ENCODE results near the gene KMT2E. TPM values are rescaled to one million over a fixed set of nuclear protein-coding genes. Genes with fewer than 3 reads are reported as not detected.

The KMT2E gene
- polyA plus RNA-seq, 6 donors from 2014 or later, result 165 to 343 (median 213) TPM

DNA sequence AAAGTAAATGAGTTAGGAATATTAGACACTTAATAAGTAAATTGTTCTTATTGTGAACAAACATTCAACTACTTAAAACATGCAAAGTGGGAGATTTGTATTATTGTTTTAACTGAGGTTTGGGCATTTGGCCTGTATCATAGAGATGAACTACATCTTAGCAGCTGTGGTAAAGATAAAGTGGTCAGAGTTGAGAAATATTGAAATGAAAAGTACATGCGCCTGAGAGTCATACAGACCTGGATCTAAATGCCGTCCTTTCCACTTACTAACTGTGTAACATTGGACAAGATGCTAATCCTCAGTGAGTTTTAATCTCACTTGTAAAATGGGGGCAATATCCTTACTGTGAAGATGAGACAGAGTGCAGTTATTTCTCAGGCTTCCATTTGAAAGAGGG is 74.5 kb downstream of the KMT2E start:
- Mint-ChIP-seq H3K4me1 (peaks cover 0 to 4% (median 3%) of the 10 kb centered on the region in 3 donors), H3K4me3 (no peak overlapping the region), H3K9me3 (no peaks in the 10 kb centered on the region), H3K27ac (peak overlapping the region in 3 of 6 donors; percentile 47 to 84 (median 47)), H3K27me3 (no peaks in the 10 kb centered on the region), H3K36me3 (peaks cover 4 to 5% of the 10 kb centered on the region in 2 donors)
- ATAC-seq (ENCODE audit: low read depth in 2 of 2) (no peak), DNase-seq (no peak)

DNA sequence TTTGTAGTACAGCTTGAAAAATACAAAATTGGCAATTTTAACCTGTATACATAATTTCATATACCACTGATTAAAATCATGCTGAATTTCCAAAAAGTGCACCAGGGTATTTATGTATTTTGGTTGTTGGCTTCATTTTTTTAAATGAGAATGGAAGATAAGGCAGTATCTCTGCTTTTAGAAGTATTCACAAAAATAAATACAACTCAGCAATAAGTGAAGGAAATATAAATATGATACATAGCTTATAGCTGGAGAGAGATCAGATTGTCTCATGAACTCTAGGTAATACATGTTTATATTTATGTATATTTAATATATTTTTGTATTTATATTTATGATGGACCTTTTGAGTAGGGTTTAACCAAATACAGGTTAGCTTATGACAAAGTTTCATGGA is 81.0 kb downstream of the KMT2E start:
- Mint-ChIP-seq H3K4me3 (no peak overlapping the region), H3K9me3 (no peaks in the 10 kb centered on the region), H3K27me3 (no peaks in the 10 kb centered on the region), H3K4me1 (peaks cover 0 to 5% (median 4%) of the 10 kb centered on the region in 3 donors), H3K36me3 (peaks cover 0 to 3% of the 10 kb centered on the region in 2 donors), H3K27ac (peak overlapping the region in 4 of 6 donors; percentile 15 to 68 (median 59))
- DNase-seq, result no peak
- no peak for ATAC-seq (ENCODE audit: low read depth in 2 of 2)

DNA sequence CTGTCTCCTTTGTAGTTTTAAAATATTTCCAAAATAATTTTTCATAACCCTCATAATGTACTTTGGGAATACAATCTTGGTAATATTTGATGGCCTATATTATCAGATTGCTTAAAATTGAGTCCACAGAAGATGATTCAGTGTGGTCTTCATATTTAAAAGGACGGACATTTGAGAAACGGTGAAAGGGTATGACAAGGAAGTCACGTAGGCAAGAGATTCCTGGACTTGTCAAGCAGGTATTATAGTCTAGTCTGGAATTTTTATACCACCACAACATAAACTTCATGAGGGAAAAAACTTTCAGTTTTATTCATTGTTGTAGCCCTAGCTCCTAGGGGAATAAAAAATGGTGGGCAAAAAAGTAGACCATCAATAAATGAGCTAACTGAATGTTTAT is 82.3 kb downstream of the KMT2E start:
- peak overlapping the region in 3 of 6 donors; percentile 7 to 33 (median 18) for H3K27ac Mint-ChIP-seq
- DNase-seq, result no peak
- H3K36me3 Mint-ChIP-seq, result peaks cover 0 to 6% of the 10 kb centered on the region in 2 donors
- H3K4me1 Mint-ChIP-seq, result peaks cover 4 to 16% (median 5%) of the 10 kb centered on the region in 3 donors
- no peaks in the 10 kb centered on the region for H3K27me3 Mint-ChIP-seq
- ATAC-seq (ENCODE audit: low read depth in 2 of 2), result no peak
- peak overlapping the region in 1 of 8 donors; percentile 16 for H3K4me3 Mint-ChIP-seq
- H3K9me3 Mint-ChIP-seq, result no peaks in the 10 kb centered on the region

DNA sequence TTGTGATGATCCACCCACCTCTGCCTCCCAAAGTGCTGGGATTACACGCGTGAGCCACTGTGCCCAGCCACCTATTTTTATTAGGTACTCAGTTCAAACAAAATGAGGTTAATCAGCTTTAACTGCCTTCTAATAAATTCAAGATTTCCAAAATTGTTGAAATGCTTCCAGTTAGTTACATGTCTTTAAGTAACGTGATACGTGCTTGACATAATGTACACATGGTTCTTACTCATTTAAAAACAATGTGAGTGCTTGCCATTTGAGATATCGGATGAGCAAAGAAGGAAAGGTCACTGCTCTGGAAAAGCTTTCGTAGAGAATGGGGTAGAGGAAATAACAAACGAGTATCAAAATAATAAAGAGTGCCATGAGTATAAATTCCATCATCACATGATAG is 83.6 kb downstream of the KMT2E start:
- no peaks in the 10 kb centered on the region for H3K27me3 Mint-ChIP-seq

DNA sequence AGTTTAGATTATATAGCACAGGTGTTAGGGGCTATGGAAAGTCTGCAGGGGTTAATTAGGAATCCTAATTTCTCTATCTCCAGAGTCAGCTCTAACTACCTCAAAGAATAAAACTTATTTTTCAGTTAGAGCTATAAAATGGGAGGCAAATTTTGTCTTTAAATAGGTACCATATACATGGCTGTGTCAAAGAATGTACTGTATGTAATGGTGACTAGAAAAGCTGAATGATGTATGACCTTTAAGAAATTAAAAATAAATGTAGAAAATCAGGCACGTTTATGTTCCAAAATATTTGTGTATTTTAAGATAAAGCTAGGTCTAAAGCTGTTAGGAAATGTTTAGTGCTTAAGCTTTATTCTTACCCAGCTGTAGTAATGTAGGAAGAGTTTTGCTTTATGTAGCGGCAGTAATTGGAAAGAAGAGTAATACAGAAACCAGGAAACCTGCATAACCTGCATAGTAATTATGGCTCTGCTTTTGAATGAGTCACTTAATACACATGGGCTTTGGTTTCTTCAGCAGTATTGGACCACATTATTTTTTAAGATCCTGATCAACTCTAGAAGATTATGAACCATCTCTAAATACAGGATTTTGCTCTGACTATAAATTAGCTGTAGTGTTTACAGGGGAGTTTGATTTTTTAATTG is 85.0 kb downstream of the KMT2E start:
- H3K4me3 Mint-ChIP-seq, result no peak overlapping the region

More for the DNA sequence above, 83.6 kb downstream of the KMT2E start:
- Mint-ChIP-seq H3K36me3 (peaks cover 0 to 8% of the 10 kb centered on the region in 2 donors), H3K9me3 (no peaks in the 10 kb centered on the region), H3K27ac (peak overlapping the region in 4 of 6 donors; percentile 3 to 84 (median 42)), H3K4me3 (no peak overlapping the region), H3K4me1 (peaks cover 4 to 16% (median 5%) of the 10 kb centered on the region in 3 donors)
- ATAC-seq (ENCODE audit: low read depth in 2 of 2) (no peak), DNase-seq (no peak)

DNA sequence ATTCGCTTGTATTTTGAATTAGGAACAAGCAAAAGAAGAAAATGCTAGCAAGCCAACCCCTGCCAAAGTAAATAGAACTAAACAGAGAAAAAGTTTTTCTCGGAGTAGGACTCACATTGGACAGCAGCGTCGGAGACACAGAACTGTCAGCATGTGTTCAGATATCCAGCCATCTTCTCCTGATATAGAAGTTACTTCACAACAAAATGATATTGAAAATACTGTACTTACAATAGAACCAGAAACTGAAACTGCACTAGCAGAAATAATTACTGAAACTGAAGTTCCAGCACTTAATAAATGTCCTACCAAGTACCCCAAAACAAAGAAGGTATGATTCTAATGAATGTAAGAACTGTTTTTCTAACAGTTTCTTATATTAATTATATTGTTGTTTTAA is 87.9 kb downstream of the KMT2E start:
- peak overlapping the region in 1 of 6 donors; percentile 38 for H3K27ac Mint-ChIP-seq
- no peak for ATAC-seq (ENCODE audit: low read depth in 2 of 2)
- H3K27me3 Mint-ChIP-seq, result no peaks in the 10 kb centered on the region
- peaks cover 5 to 20% (median 6%) of the 10 kb centered on the region in 3 donors for H3K4me1 Mint-ChIP-seq
- H3K36me3 Mint-ChIP-seq, result peaks cover 0 to 17% of the 10 kb centered on the region in 2 donors
- no peak for DNase-seq
- H3K4me3 Mint-ChIP-seq, result no peak overlapping the region
- H3K9me3 Mint-ChIP-seq, result no peaks in the 10 kb centered on the region

More for the DNA sequence above, 85.0 kb downstream of the KMT2E start:
- Mint-ChIP-seq H3K9me3 (no peaks in the 10 kb centered on the region), H3K36me3 (peaks cover 0 to 15% of the 10 kb centered on the region in 2 donors), H3K4me1 (peaks cover 5 to 20% (median 6%) of the 10 kb centered on the region in 3 donors), H3K27me3 (no peaks in the 10 kb centered on the region), H3K27ac (peak overlapping the region in 5 of 6 donors; percentile 33 to 82 (median 68))
- ATAC-seq (ENCODE audit: low read depth in 2 of 2), result no peak
- DNase-seq, result no peak

DNA sequence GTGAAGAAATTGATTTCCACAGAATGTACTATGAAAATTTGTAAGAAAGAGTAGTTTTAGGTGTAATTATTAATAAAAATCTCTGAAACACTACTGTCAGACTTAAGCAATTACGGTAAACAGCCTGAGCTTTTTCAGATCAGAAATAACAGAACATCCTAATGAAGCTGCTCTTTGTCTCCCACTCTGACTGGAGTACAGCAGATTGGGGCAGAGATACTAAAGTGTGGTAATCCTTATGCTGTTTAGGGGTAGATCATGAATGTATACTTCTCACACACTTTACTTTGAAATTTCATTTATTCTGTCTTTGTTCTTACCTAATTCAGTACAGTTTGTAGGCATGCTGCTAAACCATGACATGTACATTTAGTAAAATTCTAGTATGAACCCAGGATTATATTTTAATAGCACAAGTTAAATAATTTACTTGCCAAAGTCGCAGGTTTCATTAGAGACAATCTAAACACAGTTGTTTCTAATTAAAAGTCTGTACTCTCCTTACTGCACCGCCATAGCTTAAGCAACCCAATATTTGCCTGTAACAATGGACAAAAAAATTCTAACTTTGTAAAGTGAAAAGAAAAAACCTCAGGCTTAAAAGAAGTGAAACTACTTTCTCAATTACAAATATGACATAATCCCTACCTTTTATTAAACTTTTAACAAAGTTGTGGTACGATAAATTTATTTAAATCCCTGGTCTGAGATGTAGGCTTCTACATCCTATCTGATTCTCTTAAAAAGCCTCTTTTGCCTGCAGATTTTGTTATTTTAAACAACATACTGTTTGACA is 88.8 kb downstream of the KMT2E start:
- H3K36me3 Mint-ChIP-seq, result peaks cover 0 to 22% of the 10 kb centered on the region in 2 donors
- peak overlapping the region in 3 of 6 donors; percentile 28 to 85 (median 82) for H3K27ac Mint-ChIP-seq
- no peaks in the 10 kb centered on the region for H3K9me3 Mint-ChIP-seq
- no peak overlapping the region for H3K4me3 Mint-ChIP-seq
- ATAC-seq (ENCODE audit: low read depth in 2 of 2) (no peak), DNase-seq (no peak)
- peaks cover 4 to 17% (median 5%) of the 10 kb centered on the region in 3 donors for H3K4me1 Mint-ChIP-seq
- H3K27me3 Mint-ChIP-seq, result no peaks in the 10 kb centered on the region

DNA sequence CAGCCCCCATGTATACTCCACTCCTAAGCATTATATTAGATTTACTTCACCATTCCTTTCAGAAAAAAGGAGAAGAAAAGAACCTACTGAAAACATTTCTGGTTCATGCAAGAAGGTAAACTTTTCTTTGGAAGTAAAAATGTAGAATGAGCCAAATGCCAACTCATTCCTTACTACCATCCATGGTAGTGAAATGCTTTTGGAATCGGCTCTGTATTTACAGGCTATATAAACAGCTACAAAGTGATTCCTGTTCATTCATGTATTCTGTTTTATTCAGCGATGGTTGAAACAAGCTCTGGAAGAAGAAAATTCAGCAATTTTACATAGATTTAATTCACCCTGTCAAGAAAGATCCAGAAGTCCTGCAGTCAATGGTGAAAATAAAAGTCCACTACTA is 91.6 kb downstream of the KMT2E start:
- no peaks in the 10 kb centered on the region for H3K27me3 Mint-ChIP-seq
- peak overlapping the region in 4 of 6 donors; percentile 33 to 73 (median 44) for H3K27ac Mint-ChIP-seq
- no peak for ATAC-seq (ENCODE audit: low read depth in 2 of 2)
- no peak for DNase-seq
- H3K9me3 Mint-ChIP-seq, result no peaks in the 10 kb centered on the region
- H3K4me1 Mint-ChIP-seq, result peaks cover 2 to 11% (median 3%) of the 10 kb centered on the region in 3 donors
- H3K4me3 Mint-ChIP-seq, result no peak overlapping the region
- H3K36me3 Mint-ChIP-seq, result peaks cover 0 to 27% of the 10 kb centered on the region in 2 donors

DNA sequence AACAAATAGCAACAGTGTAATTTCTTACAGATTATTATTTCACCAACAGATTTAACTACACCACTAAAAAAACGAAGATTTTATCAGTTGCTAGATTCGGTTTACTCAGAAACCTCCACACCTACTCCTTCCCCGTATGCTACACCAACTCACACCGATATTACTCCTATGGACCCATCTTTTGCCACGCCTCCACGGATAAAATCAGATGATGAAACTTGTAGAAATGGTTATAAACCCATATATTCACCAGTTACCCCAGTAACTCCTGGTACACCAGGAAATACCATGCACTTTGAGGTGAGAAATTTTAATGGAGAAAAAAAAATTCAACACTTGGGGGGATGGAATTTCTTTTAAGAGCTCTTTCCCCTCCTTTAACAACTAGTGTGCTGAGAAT is 92.5 kb downstream of the KMT2E start:
- H3K4me3 Mint-ChIP-seq, result no peak overlapping the region
- peaks cover 0 to 4% (median 2%) of the 10 kb centered on the region in 3 donors for H3K4me1 Mint-ChIP-seq
- H3K27ac Mint-ChIP-seq, result peak overlapping the region in 3 of 6 donors; percentile 15 to 70 (median 70)
- no peak for DNase-seq
- H3K9me3 Mint-ChIP-seq, result no peaks in the 10 kb centered on the region
- peaks cover 0 to 26% of the 10 kb centered on the region in 2 donors for H3K36me3 Mint-ChIP-seq
- no peaks in the 10 kb centered on the region for H3K27me3 Mint-ChIP-seq
- ATAC-seq (ENCODE audit: low read depth in 2 of 2), result no peak

DNA sequence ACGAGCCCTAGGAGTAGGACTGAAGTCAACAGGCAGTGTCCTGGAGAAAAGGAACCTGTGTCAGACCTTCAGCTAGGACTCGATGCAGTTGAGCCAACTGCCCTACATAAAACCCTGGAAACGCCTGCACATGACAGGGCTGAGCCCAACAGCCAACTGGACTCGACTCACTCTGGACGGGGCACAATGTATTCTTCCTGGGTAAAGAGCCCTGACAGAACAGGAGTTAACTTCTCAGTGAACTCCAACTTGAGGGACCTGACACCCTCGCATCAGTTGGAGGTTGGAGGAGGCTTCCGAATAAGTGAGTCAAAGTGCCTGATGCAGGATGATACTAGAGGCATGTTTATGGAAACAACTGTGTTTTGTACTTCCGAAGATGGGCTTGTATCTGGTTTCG is 93.5 kb downstream of the KMT2E start:
- Mint-ChIP-seq H3K4me3 (no peak overlapping the region), H3K27me3 (no peaks in the 10 kb centered on the region), H3K36me3 (peaks cover 9 to 31% of the 10 kb centered on the region in 2 donors)

DNA sequence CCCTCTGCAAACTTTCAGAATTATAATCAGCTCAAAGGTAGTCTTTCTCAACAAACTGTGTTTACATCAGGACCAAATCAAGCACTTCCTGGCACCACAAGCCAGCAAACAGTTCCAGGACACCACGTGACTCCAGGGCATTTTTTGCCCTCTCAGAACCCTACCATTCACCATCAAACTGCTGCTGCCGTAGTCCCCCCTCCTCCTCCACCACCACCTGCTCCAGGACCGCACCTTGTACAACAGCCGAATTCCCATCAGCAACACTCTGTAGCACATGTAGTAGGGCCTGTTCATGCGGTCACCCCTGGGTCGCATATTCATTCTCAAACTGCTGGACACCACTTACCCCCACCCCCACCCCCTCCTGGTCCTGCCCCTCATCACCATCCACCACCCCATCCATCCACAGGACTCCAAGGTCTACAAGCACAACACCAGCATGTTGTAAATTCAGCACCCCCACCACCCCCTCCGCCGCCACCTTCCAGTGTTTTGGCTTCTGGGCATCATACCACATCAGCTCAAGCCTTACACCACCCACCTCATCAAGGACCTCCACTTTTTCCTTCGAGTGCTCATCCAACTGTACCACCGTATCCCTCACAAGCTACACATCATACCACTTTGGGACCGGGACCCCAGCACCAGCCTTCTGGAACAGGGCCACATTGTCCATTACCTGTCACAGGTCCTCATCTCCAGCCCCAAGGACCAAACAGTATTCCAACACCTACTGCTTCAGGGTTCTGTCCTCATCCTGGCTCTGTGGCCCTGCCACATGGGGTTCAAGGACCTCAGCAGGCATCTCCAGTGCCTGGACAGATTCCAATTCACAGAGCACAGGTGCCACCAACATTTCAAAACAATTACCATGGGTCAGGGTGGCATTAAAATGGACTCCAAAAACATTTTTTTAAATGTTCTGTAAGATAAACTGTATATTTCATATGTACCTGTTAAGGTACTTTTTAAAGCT is 98.7 kb downstream of the KMT2E start:
- ATAC-seq (ENCODE audit: low read depth in 2 of 2) (no peak), DNase-seq (no peak)
- peak overlapping the region; percentile 24 to 91 (median 70) for H3K27ac Mint-ChIP-seq
- no peaks in the 10 kb centered on the region for H3K27me3 Mint-ChIP-seq
- peaks cover 0 to 4% (median 0%) of the 10 kb centered on the region in 3 donors for H3K4me1 Mint-ChIP-seq
- H3K36me3 Mint-ChIP-seq, result peaks cover 22 to 23% of the 10 kb centered on the region in 2 donors
- H3K4me3 Mint-ChIP-seq, result no peak overlapping the region
- no peaks in the 10 kb centered on the region for H3K9me3 Mint-ChIP-seq

More for the DNA sequence above, 93.5 kb downstream of the KMT2E start:
- no peak for ATAC-seq (ENCODE audit: low read depth in 2 of 2)
- no peaks in the 10 kb centered on the region for H3K9me3 Mint-ChIP-seq
- peaks cover 0 to 4% (median 2%) of the 10 kb centered on the region in 3 donors for H3K4me1 Mint-ChIP-seq
- peak overlapping the region in 2 of 6 donors; percentile 20 to 66 for H3K27ac Mint-ChIP-seq
- no peak for DNase-seq

DNA sequence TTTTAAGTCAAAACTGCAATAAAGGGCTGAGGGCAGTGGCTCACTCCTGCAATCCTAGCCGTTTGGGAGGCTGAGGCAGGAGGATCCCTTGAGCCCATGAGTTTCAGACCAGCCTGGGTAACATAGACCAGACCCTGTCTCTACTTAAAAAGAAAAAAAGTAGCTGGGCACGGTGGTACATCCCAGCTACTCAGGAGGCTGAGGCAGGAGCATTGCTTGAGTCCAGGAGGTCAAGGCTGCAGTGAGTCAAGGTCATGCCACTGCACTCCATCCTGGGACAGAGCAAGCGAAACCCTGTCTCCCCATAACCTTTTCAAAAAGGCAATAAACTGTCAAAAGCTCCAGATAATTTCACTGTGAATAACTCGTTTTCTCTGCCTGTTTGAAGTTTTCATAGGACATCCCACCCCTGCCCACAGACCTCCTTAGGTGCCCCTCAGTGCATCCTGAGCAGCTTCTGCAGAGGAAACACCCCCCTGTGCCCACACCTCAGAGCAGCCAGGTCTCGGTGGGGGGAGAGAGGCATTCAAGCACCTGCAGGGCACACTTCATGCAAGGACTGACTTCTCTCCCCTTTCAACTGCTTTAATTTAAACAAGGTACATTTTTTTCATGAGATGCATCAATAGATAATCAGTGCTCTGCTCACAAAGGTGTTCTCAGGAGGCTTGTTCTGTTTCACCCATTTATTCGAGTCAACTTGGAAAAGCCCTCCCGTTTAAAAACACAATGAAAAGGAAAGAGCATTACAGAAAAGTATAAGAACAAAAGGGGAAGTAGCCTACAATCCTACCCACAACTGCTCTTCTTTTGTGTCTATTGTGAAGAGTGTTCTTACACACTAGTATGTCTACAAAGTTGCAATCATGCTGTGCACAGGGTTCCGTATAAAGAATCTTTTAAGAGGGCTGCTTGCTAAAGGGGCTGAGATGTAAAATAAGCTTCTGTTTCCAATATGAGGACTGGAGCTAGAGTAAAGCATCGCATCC is 104.9 kb downstream of the KMT2E start:
- Mint-ChIP-seq H3K4me1 (peaks cover 11 to 19% (median 17%) of the 10 kb centered on the region in 3 donors), H3K36me3 (peaks cover 8 to 13% of the 10 kb centered on the region in 2 donors), H3K4me3 (peak overlapping the region in 4 of 8 donors; percentile 10 to 29 (median 16)), H3K27ac (peak overlapping the region in 5 of 6 donors; percentile 21 to 79 (median 76)), H3K9me3 (no peaks in the 10 kb centered on the region), H3K27me3 (no peaks in the 10 kb centered on the region)
- ATAC-seq (ENCODE audit: low read depth in 2 of 2) (peak; percentile 48 to 49), DNase-seq (no peak)

Measured in naive B cell (primary cell).